Measurements from ENCODE around the gene ECI1. TPM values are rescaled to one million over a fixed set of nuclear protein-coding genes. Genes with fewer than 3 reads are reported as not detected.

Gene ECI1
- total and polyA plus RNA-seq, 2 of the 13 experiments (the other 11 are each of a cell fraction or from before 2014, with no cell fraction given): 82.0 to 102 TPM

- TF ChIP-seq AKNA (CRISPR knock-in tag; IDR thresholded peaks at IDR 0.05; ENCODE audit: borderline replicate concordance) (no peak), KMT2B (CRISPR knock-in tag; IDR thresholded peaks at IDR 0.05) (peak; percentile 83), RELA (CRISPR knock-in tag; IDR thresholded peaks at IDR 0.05) (0 out of 2 replicates have a peak, but pooled peaks have one; percentile 32), FOXK2 (IDR thresholded peaks at IDR 0.05) (no peak), ZBTB10 (CRISPR knock-in tag; IDR thresholded peaks at IDR 0.05; ENCODE audit: borderline replicate concordance) (no peak; the same call in 1 of the 2 replicates), HNRNPH1 (optimal IDR thresholded peaks at IDR 0.05; ENCODE audit: low read depth, low read length) (no peak), SOX5 (CRISPR knock-in tag; IDR thresholded peaks at IDR 0.05; ENCODE audit: borderline replicate concordance) (peak; percentile 25; the same call in 1 of the 2 replicates), ZNF441 (CRISPR knock-in tag; IDR thresholded peaks at IDR 0.05; ENCODE audit: borderline replicate concordance) (peak; percentile 77; the same call in 1 of the 2 replicates), ZNF383 (CRISPR knock-in tag; IDR thresholded peaks at IDR 0.05; ENCODE audit: borderline replicate concordance) (peak; percentile 73; the same call in 1 of the 2 replicates), HOXA3 (CRISPR knock-in tag; IDR thresholded peaks at IDR 0.05) (peak; percentile 99), JARID2 (CRISPR knock-in tag; IDR thresholded peaks at IDR 0.05; ENCODE audit: insufficient replicate concordance) (no peak), ZBTB34 (CRISPR knock-in tag; IDR thresholded peaks at IDR 0.05) (0 out of 2 replicates have a peak, but pooled peaks have one; percentile 24), ZNF44 (CRISPR knock-in tag; IDR thresholded peaks at IDR 0.05) (peak; percentile 95), ZBTB25 (CRISPR knock-in tag; IDR thresholded peaks at IDR 0.05) (peak; percentile 92), HIC2 (CRISPR knock-in tag; IDR thresholded peaks at IDR 0.05; ENCODE audit: low read depth) (0 out of 2 replicates have a peak, but pooled peaks have one; percentile 7), ZMYM2 (CRISPR knock-in tag; IDR thresholded peaks at IDR 0.05) (0 out of 2 replicates have a peak, but pooled peaks have one; percentile 28), ZNF563 (CRISPR knock-in tag; IDR thresholded peaks at IDR 0.05) (peak; percentile 95)
Observed at GRCh38 chr16:2267913-2268666, 16.7 kb upstream of the ECI1 start, which contains the start of gene RNPS1 (continued).

All from HepG2 (cell line).